GM12873 (cell line): ENCODE measurements around the gene RIC1.

ENCODE experiments used
- CTCF ChIP-seq: IDR thresholded peaks from 2 replicates; pipeline ENCODE4 v1.5.1; 2012; ENCODE audit warnings: low read depth, mild to moderate bottlenecking, moderate library complexity, low read length, control low read depth; ENCODE audit not compliant: insufficient read depth; ENCODE audit errors: missing control alignments

RIC1 gene

GRCh38 chr9:5805478-5805877 is 176.6 kb downstream of the RIC1 start:
- TF ChIP-seq CTCF: no peak

GRCh38 chr9:5811751-5812150 is 182.8 kb downstream of the RIC1 start:
- no peak for TF ChIP-seq CTCF

- no peak for TF ChIP-seq CTCF
These were observed 184.9 kb downstream of the RIC1 start for GRCh38 chr9:5813824-5814223.

DNA sequence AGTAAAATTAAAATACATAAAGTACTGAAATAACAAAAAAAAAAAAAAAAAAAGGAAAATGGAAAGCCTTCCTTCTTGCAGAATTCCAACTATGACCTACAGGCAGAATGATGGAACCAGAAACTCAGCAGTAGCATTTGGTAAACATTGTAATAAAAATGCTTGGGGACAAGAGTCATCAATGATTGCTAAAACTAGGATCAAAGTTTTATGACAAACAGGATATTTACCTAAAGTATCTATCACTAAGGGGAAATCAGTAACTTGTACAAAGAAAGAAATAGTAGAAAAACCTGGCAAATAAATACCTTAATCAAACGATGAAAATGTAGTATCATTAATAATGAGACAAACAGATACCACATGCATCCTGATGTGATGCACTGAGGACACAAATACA is 186.6 kb downstream of the RIC1 start:
- no peak for TF ChIP-seq CTCF

DNA sequence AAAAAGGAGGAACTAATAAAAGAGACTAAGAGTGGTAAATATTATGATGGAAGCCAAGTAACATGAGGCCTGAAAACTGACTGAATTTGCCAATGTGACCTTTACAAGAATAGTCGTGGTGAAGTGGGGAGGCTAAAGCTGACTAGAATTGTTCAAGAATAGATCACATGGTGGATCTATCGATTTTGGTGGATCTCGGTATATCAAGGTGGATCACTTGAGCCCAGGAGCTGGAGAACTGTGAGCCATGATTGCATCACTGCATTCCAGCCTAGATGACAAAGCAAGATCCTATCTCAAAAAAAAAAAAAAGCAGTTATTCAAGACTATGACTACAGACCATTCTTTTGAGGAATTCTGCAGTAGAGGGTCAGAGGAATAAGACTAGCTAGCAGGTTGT is 189.0 kb downstream of the RIC1 start:
- no peak for TF ChIP-seq CTCF

- no peak for TF ChIP-seq CTCF
These were observed 189.7 kb downstream of the RIC1 start for GRCh38 chr9:5818424-5819142.

- TF ChIP-seq CTCF: no peak
These were observed 190.3 kb downstream of the RIC1 start for GRCh38 chr9:5819174-5819573.
